Stimulated activated CD8-positive, alpha-beta memory T cell treated with anti-CD3 and anti-CD28 coated beads, Interleukin-4, amount 100 ng/mL, for 48 hours (primary cell): ENCODE data around the gene SCAMP5.

Experiments used
- DNase-seq: peaks from one replicate; pipeline ENCODE4 v3.0.0-alpha.2; 2020

Gene SCAMP5, protein sequence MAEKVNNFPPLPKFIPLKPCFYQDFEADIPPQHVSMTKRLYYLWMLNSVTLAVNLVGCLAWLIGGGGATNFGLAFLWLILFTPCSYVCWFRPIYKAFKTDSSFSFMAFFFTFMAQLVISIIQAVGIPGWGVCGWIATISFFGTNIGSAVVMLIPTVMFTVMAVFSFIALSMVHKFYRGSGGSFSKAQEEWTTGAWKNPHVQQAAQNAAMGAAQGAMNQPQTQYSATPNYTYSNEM

DNA sequence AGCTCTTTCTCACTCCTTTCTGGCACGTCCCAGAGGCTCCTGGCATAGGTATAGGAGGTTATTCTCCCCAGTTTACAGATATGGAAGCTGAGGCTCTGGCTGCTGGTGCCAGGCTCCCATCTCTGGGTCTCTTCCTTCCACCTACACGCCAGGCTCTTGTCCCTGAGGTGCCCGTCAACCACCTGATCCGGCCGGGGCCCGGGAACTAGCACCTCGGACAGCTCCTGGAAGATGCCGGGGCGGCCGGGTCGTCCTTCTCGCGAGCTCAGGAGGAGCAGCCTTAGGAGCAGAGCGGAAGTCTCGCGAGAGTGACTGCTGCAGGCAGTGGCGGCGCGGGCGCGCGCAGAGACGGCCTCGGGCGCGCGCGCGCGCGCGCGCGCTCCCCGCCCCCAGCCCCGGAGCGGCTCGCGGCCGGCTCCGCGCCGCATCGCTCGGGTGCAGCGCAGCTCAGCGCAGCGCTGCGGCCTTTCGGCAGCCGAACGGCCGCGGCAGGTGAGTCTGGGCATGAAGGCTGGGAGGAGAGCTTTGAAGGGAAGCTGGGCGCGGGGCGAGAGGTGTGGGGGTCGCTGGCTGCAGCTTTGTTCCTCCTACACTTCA is at the start of gene SCAMP5:
Gene SCAMP5, plus strand, starts transcription at position 382 of the 597 bp plus-strand sequence. CDS start 16,277 bp downstream, outside the sequence.
- DNase-seq: peak; percentile 96

DNA sequence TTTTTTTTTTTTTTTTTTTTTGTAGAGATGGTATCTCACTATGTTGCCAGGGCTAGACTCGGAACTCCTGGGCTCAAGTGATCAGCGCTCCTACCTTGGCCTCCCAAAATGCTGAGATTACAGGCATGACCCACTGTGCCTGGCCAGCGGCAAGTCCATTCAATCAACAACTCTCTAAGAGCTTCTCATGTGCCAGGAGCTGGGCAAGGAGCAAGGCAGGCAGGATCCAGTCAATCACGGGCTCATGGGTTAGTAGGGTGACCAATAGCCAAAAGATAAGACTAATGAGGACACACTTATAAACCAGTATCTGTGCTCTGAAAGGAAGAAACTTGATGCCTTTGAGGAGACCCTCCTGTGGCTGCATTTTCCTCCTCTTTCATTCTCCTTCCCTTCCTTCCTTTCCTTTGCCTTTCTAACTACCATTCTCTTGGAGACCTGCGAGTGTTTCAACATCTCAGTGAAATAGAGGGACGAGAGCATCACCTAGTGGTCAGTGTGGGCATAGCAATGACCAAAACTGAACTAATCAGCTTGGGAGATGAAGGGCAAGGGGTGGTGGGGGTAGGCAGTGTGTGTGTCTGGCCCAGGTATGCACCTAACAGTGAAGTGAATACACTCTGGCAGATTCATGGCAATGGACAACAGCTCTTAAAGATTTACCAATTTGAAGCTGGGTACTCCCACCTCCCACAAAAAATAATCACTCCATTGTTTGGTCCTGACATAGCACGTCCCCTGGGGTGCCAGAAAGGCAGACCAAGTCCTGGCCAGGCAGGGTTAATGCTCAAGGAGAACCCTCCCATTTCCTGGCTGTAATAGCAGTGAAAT is 45.1 kb upstream of the SCAMP5 start:
- peak; percentile 92 for DNase-seq

DNA sequence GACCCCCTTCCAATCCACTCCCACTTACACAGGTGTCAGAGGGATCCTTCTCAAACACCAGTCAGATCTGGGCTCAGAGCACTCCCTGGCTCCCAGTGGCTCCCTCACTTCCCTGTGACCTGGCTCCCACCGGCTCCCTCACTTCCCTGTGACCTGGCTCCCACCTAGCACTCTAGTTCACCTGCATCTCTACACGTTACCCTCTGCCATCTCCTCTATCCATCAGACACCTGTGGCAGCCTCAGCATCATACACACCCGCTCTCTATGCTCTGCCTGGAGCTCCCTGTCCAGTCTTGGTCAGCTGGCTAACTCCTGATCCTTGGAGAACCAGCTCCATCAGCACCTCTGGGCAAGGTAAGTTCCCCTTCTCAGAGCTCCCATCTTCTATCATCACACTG is 44.4 kb upstream of the SCAMP5 start:
- DNase-seq: no peak

DNA sequence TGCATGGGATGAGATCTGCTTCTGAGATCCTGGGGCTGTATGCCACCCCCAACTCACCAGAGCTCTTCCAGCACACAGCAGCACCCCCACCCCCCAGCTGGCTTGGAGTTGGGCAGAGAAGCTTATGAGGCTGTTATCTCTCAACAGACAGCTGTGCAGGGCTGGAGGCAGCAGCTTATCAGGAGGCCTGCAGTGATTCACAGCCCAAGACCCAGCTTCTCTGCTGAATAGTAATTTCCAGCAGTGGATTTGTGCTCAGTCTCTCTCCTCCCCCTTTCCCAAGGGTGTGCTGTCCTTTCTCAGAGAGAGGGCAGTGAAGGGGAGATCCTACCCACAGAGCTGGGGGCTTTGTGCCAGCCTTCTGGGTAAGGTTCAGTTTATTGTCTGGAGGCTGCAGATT is 40.8 kb upstream of the SCAMP5 start:
- DNase-seq: no peak

DNA sequence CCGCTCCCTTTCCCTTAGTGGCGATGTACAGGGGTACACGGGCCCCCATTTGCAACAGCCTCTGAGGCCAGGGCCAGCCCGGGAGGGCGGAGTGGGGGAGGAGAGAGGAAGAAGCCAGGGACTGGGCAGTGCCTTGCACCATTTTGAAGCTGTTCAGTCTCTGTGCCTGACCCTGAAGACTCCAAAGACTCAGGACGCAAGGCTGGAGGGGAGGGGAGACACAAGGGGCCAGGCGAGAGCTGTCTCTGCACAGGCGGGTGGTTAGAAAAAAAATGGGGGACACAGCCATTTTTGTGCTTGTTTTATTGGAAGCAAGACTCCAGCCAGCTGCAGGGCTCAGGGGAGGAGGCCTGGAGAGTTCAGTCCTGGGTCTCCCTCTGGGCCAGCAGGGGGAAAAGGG is 40.3 kb upstream of the SCAMP5 start:
- DNase-seq: no peak

DNA sequence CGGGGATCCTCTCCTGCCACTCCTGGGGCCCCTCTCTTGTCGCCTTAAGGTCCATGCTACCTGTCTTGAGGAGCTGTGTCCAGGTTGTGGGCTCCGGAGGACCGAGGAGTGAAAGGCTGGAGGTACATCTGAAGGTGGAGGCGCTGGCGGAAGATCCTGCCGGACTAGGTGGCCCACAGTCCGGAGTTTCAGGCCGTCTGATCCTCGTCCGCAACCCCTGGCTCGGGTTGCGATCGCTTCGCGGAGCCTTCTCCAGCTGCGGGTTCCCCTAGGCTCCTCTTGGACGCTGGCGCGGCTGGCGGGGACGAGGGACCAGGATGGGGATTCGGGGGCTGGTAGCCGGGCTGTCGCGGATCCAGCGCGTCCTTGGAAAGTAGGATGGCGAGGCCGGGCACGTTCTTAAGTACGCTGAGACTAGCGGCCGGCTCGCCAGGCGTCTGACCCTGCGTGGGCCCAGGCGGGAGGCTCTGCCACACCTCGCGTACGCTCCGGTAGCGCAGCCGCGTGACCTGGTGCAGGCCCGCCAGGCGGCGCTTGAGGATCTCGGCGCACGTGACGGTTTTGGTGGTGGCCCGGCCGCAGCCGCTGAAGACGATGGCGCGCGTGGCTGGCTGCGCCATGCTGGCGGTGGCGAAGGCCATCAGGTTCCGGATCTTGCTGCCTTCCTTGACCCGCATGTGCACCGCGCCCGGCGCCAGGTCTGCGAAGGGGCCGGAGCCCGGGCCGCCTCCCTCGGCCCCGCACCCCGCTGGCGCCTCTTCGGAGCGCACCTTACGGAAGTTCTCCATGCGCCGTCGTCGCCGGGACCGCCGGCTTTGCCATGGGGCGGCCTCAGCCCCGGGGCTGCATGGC is 39.3 kb upstream of the SCAMP5 start:
- DNase-seq: peak; percentile 80

DNA sequence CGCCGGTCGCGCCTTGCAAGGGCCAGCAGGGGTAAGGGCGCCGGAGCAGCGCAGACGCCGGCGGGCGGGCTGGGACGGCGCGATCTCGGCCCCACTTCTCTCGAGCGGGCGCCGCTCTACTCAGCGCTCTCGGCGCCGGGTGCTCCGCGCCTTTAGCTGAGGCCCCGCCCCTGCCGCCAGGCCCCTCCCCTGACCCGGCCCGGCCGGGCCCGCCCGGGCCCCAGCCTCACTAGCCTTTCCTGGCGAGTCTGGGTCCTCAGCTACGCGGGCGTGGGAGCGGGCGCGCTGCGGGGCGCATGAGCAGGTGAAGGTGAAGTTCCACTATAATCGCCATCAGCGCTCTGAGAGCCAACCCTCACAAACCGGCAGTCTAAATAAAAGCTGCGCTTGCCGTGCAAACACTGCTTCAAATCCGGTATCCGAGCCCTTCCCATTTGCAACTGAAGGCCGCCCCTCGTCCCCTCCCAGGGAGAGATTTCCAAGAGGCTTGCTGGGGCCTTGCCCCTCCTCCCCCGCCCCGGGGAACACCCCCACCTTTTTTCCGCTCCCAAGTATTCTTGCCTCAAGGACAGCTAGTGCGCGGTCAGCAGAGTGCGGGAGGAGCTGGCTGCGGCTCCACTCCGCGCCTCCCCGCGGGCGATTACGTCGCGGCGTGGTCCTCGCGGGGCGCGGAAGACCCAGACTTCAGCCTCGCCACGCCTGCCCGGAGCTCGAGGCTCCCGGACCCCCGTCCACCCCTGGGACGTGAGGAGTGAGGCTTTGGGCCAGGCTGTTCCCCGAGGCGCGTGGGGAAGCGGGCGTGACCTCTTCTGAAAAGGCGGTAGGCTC is 38.5 kb upstream of the SCAMP5 start, which contains the start of gene RPP25:
Gene RPP25, minus strand, starts transcription at position 125 of the 828 bp plus-strand sequence. CDS start 189 bp downstream, outside the sequence.
- DNase-seq: peak; percentile 88

DNA sequence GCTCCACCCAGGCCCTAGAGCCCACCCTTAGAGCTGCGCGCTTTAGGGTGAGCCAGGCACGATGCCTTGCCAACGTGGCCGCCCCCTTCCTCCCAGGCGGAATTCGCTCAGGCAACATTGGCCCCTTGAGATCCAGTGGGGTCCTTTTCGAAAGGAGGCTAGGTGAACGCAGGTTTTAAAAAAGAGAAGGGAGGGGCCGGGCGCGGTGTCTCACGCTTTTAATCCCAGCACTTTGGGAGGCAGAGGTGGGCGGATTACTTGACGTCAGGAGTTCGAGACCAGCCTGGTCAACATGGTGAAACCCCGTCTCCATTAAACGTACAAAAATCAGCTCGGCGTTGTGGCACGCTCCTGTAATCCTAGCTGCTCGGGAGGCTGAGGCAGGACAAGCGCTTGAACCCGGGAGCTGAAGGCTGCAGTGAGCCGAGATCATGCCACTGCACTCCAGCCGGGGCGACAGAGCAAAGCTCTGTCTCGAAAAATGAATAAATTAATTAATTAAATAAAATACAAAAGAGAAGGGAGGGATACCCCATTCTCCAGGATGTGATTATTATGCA is 37.8 kb upstream of the SCAMP5 start:
- peak; percentile 44 for DNase-seq

DNA sequence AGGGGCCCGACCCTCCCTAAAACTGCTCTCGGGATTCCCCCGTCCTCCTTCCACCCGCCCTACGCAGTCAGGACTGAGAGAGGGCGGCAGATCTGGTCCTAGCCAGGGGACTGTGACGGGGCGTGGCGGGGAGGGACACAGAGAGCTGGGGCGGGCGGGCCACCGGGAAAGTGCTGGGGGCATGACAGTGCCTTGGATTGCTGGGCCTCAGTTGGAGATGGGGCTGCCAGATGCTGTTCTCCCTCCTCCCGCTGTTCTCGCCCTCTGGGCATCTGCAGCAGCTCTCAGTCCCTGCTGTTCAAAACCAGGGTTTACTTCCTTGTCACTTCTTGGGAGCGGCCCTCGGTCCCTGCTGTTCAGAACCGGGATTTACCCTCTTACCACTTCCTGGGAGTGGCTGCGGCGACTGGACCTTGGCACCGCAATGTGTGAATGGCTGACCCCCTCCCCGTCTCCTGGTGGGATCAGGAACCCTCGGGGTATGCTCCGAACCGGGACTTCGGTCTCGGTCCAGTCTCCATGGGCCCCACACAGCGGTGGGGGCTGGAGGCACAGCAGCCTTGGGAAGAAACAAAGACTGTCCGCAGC is 36.9 kb upstream of the SCAMP5 start:
- DNase-seq: peak; percentile 45

DNA sequence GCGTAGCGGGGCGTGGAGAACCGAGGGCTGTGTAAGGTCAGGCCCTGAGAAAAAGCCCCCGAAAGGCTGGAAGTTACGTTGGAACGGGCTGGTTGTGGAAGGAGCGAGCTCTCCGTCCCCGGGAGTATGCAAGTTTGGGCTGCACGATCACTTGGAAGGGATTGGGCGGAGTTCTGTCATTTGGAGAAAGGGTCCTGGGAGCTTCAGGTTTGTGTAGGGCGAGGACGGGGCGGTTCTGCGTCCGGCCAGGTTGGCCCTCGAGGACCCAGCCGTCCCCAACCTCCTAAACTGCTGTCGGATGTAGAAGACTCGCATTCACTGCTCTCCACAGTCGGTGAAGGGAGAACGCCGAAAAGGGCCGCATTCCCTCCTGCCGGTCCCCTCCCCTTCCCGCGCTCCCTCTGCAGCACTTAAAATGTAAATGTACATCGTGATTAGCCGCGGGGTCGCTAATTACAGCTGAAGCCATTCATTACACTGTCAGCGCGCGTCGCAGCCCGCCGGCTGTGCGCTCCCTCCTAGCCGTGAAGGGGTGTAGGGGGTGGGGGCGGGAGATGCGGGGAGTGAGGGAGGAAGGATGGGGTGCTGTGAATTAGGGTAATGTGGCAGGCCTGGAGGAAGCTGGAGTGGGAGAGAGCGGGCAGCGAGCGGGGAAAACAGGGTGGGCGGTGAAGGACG is 36.3 kb upstream of the SCAMP5 start:
- DNase-seq: no peak

DNA sequence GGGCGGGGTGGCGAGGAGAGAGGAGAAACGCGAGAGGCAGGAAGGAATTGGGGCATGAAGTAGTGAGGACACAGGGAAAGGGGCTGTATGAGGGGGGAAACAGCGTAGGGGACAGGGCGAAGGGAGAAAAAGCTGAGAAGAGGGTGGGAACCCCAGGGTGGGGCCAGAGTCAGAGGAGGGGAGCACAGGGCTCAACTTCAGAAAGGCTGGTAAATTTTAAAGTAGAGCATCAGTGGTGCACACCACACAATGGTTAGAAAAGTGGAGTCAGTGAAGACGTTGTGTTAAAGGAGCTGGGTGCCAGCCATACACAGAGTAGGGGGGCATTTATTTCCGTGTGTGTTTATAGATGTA is 35.8 kb upstream of the SCAMP5 start:
- DNase-seq: no peak

DNA sequence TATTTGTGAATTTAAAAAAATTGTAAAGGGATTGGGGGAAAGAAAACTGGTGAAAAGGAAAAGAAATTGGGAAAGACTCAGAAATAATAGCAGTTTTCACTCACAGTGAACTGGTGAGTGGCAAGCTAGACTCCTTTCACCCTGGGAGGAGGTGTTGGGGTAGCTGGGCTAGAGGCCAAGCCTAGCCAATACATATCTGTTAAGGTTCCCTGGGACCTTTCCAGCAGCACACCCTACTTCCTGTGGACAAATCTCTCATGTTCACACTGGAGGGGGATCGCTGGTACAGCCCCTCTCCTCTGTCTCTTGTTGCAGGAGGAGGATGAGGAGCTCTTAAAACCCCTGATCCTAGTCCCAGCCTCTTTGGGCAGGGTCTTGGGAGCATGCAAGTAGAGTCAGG is 35.1 kb upstream of the SCAMP5 start:
- DNase-seq: no peak

DNA sequence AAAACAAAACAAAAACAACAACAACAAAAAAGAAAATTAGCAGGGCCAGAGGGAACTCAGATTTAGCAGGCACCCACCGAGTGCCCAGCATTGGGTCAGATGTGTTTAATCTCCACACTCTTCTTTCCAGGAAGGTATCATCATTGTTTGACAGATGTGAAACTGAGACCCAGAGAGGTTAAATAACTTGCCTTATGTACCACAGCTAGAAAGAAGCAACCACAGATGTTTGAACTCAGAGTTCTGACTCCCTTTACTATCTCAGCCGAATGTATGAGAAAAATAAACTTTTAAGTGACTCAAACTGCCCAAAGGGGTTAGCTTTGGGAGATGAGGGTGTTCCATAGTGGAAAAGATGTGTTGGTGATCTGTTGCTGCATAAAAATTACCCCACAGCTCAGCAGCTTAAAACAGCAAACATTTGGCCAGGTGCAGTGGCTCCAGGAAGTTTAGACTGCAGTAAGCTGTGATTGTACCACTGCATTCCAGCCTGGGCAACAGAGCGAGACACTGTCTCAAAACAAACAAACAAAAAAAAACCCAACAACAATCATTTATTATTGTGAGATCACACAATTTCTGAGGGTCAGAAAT is 34.3 kb upstream of the SCAMP5 start:
- DNase-seq: no peak

DNA sequence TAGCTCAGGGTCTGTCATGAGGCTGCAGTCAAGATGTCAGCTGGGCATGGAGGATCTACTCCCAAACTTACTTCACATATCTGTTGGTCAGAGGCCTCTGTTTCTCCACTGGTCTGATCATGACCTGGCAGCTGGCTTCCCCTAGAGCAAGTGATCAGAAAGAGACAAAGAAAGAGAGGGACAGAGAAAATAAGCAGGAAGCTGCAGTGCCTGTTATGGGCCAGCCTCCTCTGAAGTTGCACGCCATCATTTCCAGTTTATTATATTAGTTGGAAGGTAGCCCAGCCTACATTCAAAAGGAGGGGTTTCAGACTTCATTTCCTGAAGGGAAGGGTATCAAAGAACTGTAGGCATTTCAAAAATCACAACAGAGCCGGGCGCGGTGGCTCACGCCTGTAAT is 33.7 kb upstream of the SCAMP5 start:
- DNase-seq: no peak

DNA sequence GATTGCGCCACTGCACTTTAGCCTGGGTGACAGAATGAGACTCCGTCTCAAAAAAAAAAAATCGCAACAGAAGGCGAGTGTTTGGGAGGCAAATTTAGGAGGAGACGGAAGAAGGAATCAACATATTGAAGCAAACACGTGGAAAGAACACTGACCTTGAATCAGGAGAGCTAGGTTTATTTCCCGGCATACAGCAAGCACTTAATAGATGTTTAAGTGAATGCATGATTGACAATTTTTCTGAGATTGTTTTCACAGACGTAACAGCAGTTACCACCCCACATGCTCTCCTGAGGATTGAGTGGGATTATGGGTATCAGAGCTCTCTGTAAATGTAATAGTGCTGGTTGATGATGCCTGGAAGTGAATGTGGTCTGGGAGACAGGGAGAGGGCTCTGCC is 33.1 kb upstream of the SCAMP5 start:
- DNase-seq: no peak

DNA sequence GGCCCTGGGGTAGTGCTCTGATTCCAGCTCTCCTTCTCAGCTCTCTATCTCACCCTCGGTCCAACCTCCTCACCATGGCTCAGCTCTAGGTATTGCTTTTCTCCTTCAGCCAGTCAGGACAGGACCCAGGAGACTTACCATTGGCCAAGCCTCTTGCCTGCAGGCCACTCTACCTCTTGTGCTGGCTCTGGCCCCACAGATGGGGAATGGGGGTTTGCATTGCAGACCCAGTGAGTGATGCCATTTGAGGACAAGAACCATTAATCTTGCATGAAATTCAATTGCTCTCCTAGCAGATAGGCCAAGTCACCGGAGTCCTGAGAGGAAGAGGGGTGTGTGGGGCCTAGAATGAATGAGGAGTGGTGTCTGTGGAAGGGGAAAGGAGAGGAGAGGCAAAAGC is 32.7 kb upstream of the SCAMP5 start:
- no peak for DNase-seq

DNA sequence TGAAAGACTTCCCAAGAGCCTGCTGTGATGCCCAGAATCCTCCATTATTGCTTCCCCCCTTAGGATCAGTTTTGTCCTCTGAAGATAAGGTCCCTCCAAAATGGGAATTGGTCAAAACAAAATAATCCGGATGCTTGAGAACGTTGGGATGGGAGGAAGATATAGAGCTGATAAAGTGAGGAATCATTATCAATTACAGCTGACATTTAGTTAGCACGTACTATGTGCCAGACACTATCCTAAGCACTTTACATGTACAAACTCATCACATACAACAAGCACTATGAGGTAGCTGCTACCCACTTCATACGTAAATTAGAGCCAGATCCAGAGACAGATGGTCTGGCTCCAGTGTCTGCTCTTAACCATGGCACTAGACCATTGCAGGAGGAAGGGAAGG is 32.1 kb upstream of the SCAMP5 start:
- DNase-seq: no peak

DNA sequence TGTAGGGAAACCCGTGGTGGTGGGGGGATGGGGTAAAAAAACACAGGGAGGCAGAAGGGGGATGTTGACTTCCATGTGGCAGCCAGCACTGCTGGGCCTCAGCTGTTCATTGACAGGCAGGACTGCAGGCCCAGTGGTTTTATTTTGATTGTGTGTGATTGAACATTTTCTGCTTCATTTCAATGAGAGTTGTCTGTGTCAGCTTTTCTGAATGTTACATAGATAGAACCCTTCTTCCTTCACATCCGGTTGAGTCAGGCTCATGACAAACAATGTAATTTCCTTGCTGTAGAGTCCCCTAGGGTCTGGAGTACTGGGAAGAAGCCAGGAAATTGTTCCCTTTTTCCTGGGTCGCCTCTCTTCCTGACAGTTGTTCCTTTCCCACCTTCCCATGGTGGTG is 30.6 kb upstream of the SCAMP5 start:
- no peak for DNase-seq

DNA sequence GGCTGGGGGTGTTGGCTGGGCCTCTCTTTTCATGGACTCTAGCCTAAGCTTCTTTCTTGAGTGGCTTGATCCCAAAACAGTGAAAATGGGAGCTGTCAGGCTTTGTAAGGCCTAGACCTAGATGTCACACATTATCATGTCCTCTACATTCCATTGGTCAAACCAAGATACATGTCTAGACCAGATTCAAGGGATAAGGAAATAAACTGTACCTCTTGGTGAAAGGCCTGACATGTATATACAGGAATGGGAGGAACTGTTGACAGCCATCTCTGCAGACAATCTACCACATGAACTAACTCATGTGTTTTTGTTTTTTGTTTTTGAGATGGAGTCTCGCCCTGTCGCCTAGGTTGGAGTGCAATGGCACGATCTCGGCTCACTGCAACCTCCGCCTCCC is 27.7 kb upstream of the SCAMP5 start:
- no peak for DNase-seq

DNA sequence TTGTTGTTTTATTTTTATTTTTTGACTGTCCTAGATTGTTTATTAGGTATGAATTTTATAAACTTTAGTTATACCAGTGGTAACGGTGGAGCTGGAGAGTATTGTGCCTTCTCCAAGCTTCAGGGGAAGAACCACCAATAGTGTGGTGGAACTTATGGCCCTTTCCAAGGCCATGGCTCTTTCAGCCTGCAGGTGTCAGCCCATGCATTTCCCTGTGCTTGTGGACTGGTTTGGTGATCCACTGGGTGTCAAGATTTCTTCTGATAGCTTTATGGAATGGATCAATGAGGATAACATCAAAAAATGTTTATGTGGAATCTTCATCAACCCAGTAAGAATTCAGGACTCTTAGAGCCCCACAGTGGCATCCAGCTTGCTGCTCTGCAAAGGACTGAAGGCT is 19.2 kb upstream of the SCAMP5 start:
- DNase-seq: no peak
